ENCODE data around the gene RPS19.
A peak's percentile ranks its signal among the peaks of the same experiment; 100 is the strongest.

The RPS19 gene

DNA sequence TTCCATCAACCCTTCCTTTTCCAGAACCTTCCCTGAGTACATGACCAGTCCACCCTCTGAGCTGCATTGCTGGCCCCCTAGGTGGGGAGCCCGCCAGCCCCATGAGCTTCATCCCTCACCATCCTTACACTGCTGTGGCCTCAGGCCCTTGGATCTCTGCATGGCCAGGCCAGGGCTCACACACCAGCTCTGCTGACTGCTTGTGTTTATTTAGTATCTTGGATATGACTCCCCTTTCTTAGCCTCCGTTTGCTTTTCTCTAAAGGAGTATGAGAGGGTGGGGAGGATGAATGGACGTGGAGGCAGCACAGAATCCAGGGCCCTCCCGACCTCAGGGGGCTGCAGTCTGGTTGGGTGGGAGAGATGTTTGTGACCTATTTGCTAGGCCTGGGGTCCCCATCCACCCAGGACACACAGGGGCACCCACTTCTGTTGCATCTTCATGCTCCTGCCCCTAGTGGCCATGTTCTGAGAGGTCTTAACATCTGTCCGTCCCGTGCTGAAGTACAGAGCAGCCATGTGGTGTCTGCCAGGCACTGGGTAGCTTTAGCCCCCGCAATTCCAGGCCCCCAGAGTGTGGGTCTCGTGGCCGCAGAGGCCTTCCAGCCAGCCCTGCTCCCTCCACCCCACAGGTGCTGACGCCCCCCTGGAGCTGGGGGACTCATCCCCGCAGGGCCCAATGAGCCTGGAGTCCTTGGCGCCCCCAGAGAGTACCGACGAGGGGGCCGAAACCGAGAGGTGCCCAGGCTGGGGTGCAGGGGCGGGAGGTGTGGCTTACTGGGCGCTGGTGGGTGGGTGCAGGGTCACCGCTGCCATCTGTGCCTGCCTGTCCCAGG is 35.9 kb downstream of the RPS19 start:
- no peaks in the 10 kb centered on the region for H3K27me3 ChIP-seq (ENCODE audit: insufficient read depth, poor library complexity, severe bottlenecking)
- no peaks in the 10 kb centered on the region for H3K9me3 ChIP-seq (ENCODE audit: severe bottlenecking)
- no peaks in the 10 kb centered on the region for H3K4me1 ChIP-seq (ENCODE audit: insufficient read depth, poor library complexity, severe bottlenecking)
- no peak overlapping the region for H3K27ac ChIP-seq (ENCODE audit: poor library complexity, severe bottlenecking)
- H3K36me3 ChIP-seq (ENCODE audit: low read depth) = peaks cover 67% of the 10 kb centered on the region
- DNase-seq (ENCODE audit: low spot score) (no peak), ATAC-seq (ENCODE audit: low read depth) (peak; percentile 41; the same call in 2 of the 3 replicates)
- H3K4me3 ChIP-seq (ENCODE audit: severe bottlenecking) = no peak overlapping the region
- peak; percentile 14 for TF ChIP-seq CTCF (IDR thresholded peaks at IDR 0.05; ENCODE audit: poor library complexity, severe bottlenecking)

DNA sequence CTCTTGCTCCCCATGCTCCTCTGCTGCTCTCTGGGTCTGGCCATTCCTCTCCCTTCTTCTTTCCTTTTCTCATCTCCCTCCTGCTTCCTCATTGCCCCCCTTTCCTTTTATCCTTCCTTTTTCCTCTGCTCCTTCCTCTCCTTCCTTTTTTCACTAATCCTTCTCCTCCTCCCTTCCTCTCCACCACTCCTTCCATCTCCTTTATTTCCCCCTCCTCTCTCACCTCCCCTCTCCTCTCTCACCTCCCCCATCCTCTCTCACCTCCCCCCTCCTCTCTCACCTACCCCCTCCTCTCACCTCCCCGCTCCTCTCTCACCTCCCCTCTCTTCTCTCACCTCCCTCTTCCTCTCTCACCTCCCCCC is 36.5 kb downstream of the RPS19 start:
- no peak for DNase-seq (ENCODE audit: low spot score)
- Histone ChIP-seq H3K27ac (ENCODE audit: poor library complexity, severe bottlenecking) (no peak overlapping the region), H3K36me3 (ENCODE audit: low read depth) (peaks cover 69% of the 10 kb centered on the region), H3K4me3 (ENCODE audit: severe bottlenecking) (no peak overlapping the region), H3K4me1 (ENCODE audit: insufficient read depth, poor library complexity, severe bottlenecking) (no peaks in the 10 kb centered on the region), H3K27me3 (ENCODE audit: insufficient read depth, poor library complexity, severe bottlenecking) (no peaks in the 10 kb centered on the region), H3K9me3 (ENCODE audit: severe bottlenecking) (no peaks in the 10 kb centered on the region)
- TF ChIP-seq CTCF (IDR thresholded peaks at IDR 0.05; ENCODE audit: poor library complexity, severe bottlenecking) = no peak
- no peak for ATAC-seq (ENCODE audit: low read depth)

GRCh38 chr19:41897181-41897580 is 37.1 kb downstream of the RPS19 start:
- ATAC-seq (ENCODE audit: low read depth) = no peak
- DNase-seq (ENCODE audit: low spot score) = no peak
- TF ChIP-seq CTCF (IDR thresholded peaks at IDR 0.05; ENCODE audit: poor library complexity, severe bottlenecking) = no peak
- Histone ChIP-seq H3K9me3 (ENCODE audit: severe bottlenecking) (no peaks in the 10 kb centered on the region), H3K27ac (ENCODE audit: poor library complexity, severe bottlenecking) (no peak overlapping the region), H3K4me1 (ENCODE audit: insufficient read depth, poor library complexity, severe bottlenecking) (no peaks in the 10 kb centered on the region), H3K36me3 (ENCODE audit: low read depth) (peaks cover 69% of the 10 kb centered on the region), H3K4me3 (ENCODE audit: severe bottlenecking) (no peak overlapping the region), H3K27me3 (ENCODE audit: insufficient read depth, poor library complexity, severe bottlenecking) (no peaks in the 10 kb centered on the region)

- no peak for TF ChIP-seq CTCF (IDR thresholded peaks at IDR 0.05; ENCODE audit: poor library complexity, severe bottlenecking)
- Histone ChIP-seq H3K27ac (ENCODE audit: poor library complexity, severe bottlenecking) (no peak overlapping the region), H3K4me3 (ENCODE audit: severe bottlenecking) (no peak overlapping the region), H3K4me1 (ENCODE audit: insufficient read depth, poor library complexity, severe bottlenecking) (no peaks in the 10 kb centered on the region), H3K27me3 (ENCODE audit: insufficient read depth, poor library complexity, severe bottlenecking) (no peaks in the 10 kb centered on the region), H3K9me3 (ENCODE audit: severe bottlenecking) (no peaks in the 10 kb centered on the region), H3K36me3 (ENCODE audit: low read depth) (peaks cover 68% of the 10 kb centered on the region)
- no peak for DNase-seq (ENCODE audit: low spot score)
- no peak for ATAC-seq (ENCODE audit: low read depth)
Observed at GRCh38 chr19:41897820-41898219, 37.8 kb downstream of the RPS19 start.

GRCh38 chr19:41898235-41898634 is 38.2 kb downstream of the RPS19 start:
- no peaks in the 10 kb centered on the region for H3K4me1 ChIP-seq (ENCODE audit: insufficient read depth, poor library complexity, severe bottlenecking)
- no peak for TF ChIP-seq CTCF (IDR thresholded peaks at IDR 0.05; ENCODE audit: poor library complexity, severe bottlenecking)
- DNase-seq (ENCODE audit: low spot score) = no peak
- no peak for ATAC-seq (ENCODE audit: low read depth)
- peaks cover 69% of the 10 kb centered on the region for H3K36me3 ChIP-seq (ENCODE audit: low read depth)
- no peaks in the 10 kb centered on the region for H3K27me3 ChIP-seq (ENCODE audit: insufficient read depth, poor library complexity, severe bottlenecking)
- H3K9me3 ChIP-seq (ENCODE audit: severe bottlenecking) = no peaks in the 10 kb centered on the region
- no peak overlapping the region for H3K4me3 ChIP-seq (ENCODE audit: severe bottlenecking)
- no peak overlapping the region for H3K27ac ChIP-seq (ENCODE audit: poor library complexity, severe bottlenecking)

Measured in RWPE2 (cell line).